D721Med (cell line): ENCODE data around the gene ACTN4.

ENCODE experiments used
- DNase-seq: peaks from one replicate; pipeline ENCODE4 v3.0.0; 2011; ENCODE audit warnings: low spot score; ENCODE audit not compliant: insufficient read length
- FAIRE-seq: peaks from 2 replicates; lab custom pipeline; 2011; peaks lifted over from hg19 to GRCh38; lab: Jason Lieb, UNC
- TF ChIP-seq, protein P1 (sequence below): IDR thresholded peaks from 2 replicates; pipeline ENCODE4 v1.5.1; 2012; ENCODE audit warnings: mild to moderate bottlenecking, control low read depth; ENCODE audit not compliant: insufficient read depth; ENCODE audit errors: missing control alignments

The ACTN4 gene

DNA sequence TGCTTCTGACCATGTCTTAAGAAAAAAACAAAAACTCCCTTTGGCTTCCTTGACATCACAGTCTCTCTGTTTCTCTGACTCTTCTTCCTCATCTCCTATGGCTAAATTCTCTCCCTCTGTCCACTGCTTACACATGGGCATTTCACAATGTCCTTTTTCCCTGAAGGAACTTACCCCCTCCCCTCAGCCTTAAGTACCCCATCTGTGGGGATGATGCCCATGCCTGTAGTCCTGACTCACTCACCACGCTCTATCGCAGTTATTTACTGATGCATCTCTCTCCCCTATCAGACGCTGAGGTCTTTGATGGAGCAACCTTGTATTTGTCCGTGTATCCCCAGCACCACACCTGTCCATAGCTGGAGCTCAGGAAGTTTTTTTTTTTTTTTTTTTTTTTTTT, 32.4 kb downstream of the ACTN4 start:
- TF ChIP-seq, protein P1, sequence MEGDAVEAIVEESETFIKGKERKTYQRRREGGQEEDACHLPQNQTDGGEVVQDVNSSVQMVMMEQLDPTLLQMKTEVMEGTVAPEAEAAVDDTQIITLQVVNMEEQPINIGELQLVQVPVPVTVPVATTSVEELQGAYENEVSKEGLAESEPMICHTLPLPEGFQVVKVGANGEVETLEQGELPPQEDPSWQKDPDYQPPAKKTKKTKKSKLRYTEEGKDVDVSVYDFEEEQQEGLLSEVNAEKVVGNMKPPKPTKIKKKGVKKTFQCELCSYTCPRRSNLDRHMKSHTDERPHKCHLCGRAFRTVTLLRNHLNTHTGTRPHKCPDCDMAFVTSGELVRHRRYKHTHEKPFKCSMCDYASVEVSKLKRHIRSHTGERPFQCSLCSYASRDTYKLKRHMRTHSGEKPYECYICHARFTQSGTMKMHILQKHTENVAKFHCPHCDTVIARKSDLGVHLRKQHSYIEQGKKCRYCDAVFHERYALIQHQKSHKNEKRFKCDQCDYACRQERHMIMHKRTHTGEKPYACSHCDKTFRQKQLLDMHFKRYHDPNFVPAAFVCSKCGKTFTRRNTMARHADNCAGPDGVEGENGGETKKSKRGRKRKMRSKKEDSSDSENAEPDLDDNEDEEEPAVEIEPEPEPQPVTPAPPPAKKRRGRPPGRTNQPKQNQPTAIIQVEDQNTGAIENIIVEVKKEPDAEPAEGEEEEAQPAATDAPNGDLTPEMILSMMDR, result no peak
- FAIRE-seq (no peak), DNase-seq (no peak)

- no peak for DNase-seq
- no peak for FAIRE-seq
- TF ChIP-seq, protein P1, result no peak
These were observed 34.9 kb downstream of the ACTN4 start for GRCh38 chr19:38682195-38682867.

DNA sequence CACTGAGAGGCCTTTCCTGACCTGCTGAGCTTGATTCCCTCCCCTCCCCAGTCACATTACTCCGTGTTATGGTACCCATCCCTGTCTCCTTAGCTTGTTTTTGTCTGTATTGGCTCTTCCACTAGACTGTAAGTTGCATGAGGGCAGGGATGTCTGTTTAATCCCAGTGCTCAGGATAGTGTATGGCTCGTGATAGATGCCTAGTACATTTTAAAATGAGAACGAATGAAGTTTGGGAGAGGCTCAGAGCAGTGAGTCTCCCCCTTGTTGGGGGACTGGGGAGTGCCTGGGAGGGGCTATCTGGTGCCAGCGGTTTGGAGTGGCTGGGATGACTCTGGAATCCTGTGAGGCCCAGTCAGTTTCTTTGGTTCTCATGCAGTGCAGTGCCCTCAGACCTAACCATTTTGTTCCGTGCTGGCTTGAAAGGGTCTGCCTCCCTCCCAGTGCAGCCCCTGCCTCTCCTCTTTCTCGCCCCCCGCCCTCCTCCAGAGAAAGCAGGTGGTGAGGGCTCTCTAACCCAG, 35.5 kb downstream of the ACTN4 start:
- FAIRE-seq, result no peak

DNA sequence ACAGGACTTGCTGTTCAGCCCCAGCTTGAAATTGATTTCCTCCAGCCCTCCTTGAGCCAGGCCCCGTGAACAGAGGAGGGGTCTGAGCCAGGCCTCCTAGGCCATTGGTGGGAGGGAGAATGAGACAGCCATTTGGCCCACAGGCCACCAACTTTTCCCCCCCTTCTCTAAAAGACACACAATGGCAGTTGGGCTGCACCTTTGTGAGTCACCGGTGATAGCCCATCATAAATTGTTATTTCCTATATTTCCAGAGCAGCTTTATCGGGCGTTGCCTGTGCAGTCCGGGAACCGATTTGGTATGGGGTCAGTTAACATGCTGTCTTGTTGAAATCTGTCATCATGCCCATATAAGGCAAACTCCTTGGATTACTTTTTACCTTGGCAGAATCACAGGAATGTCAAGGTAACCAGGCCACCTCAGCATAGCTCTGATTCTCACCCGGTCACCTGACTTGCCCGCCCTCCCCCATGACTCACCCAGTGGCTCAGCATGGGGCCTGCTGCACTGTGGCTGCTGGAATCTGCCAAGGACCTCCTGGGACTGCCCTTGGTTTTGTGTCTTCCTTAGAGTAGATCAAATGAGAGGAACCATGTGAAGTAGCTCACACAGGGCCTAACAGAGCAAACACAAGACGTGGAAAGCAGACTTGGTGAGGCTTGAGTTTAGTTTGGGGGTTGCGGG, 36.1 kb downstream of the ACTN4 start:
- no peak for DNase-seq
- TF ChIP-seq, protein P1, result no peak
- no peak for FAIRE-seq

More for the DNA sequence above, 35.5 kb downstream of the ACTN4 start:
- DNase-seq, result no peak
- TF ChIP-seq, protein P1, result no peak

GRCh38 chr19:38684078-38684861, 36.8 kb downstream of the ACTN4 start:
- DNase-seq, result no peak
- TF ChIP-seq, protein P1, result no peak
- FAIRE-seq, result no peak

DNA sequence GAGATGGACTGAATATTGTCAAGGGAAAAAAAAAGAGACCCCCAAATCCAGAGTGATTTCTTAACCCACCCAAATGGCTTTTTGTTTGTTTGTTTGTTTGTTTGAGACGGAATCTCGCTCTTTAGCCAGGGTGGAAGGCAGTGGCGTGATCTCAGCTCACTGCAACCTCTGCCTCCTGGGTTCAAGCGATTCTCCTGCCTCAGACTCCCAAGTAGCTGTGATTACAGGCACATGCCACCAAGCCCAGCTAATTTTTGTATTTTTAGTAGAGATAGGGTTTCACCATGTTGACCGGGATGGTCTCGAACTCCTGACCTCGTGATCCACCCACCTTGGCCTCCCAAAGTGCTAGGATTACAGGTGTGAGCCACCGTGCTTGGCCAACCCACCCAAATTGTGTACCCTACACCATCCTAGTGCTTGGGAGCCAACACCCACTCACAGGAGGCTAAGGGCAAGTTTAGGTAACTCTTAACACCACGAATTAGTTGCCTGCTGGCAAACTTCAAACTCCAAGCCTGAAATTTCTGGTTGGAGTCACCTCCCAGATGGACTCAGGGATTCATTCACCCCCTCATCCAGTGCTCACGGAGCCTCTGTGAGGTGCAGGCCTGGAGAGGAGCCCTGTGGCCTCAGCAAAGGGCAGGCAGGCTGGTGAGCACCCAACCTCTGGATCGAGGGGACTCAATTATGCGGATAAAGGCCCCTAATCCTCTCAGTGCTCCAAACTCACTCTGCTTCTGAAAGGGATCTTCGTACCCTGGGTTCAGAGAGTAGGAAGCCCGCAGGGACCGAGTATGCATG, 37.6 kb downstream of the ACTN4 start:
- no peak for FAIRE-seq
- TF ChIP-seq, protein P1, result no peak
- DNase-seq, result no peak
